ENCODE data around the gene TM9SF1. TPM values are rescaled to one million over a fixed set of nuclear protein-coding genes. Genes with fewer than 3 reads are reported as not detected.

Gene TM9SF1
- total RNA-seq, 3 donors from 2014 or later (not counting 1 experiment from before 2014, with no cell fraction given), result 15.2 to 32.1 (median 28.7) TPM

GRCh38 chr14:24146978-24147760 lies 48.1 kb downstream of the TM9SF1 start, which contains the start of gene RNF31:
RNF31 (plus strand) TSS chr14:24147498; CDS start chr14:24147699, 201 bp downstream.
- no peaks in the 10 kb centered on the region for H3K9me3 ChIP-seq (ENCODE audit: control insufficient read depth, insufficient read depth, low read length)
- H3K4me3 ChIP-seq (ENCODE audit: low read length), result peak within 1 kb of the TSS; percentile 91
- Mint-ChIP-seq H3K4me1 (peaks cover 53 to 73% of the 10 kb centered on the region in 2 donors), H3K36me3 (peaks cover 7% of the 10 kb centered on the region), H3K27ac (peak within 1 kb of the TSS; percentile 94), H3K4me3 (peak within 1 kb of the TSS; percentile 97), H3K27me3 (ENCODE audit: low read depth in 2 of 2) (no peaks in the 10 kb centered on the region), H3K9me3 (no peaks in the 10 kb centered on the region)
- peaks cover 29% of the 10 kb centered on the region for H3K4me1 ChIP-seq (ENCODE audit: control insufficient read depth, insufficient read depth, low read length)
- WGBS (ENCODE audit: insufficient coverage), result under 1% methylated on average over 57 of the region's 57 CpGs
- TF ChIP-seq CTCF (IDR thresholded peaks at IDR 0.05), result no peak
- peaks cover 49% of the 10 kb centered on the region for H3K36me3 ChIP-seq (ENCODE audit: control insufficient read depth, insufficient read depth, low read length)
- peak; percentile 86 to 95 (median 86) for ATAC-seq
- H3K27ac ChIP-seq (ENCODE audit: low read length), result peak within 1 kb of the TSS; percentile 88
- peak; percentile 95 to 99 for DNase-seq
- no peaks in the 10 kb centered on the region for H3K27me3 ChIP-seq (ENCODE audit: control insufficient read depth, insufficient read depth, low read length)
- intact Hi-C loops (cut with micrococcal nuclease), result loop anchor here (1.0 to 2.0 kb wide), 6 partner anchors 11 to 124 kb away; partner anchors contain the start of genes CHMP4A, DCAF11, IPO4 and IRF9

- Histone ChIP-seq H3K27ac (ENCODE audit: low read length) (peak within 1 kb of the TSS; percentile 88), H3K27me3 (ENCODE audit: control insufficient read depth, insufficient read depth, low read length) (no peaks in the 10 kb centered on the region), H3K9me3 (ENCODE audit: control insufficient read depth, insufficient read depth, low read length) (no peaks in the 10 kb centered on the region), H3K4me3 (ENCODE audit: low read length) (peak within 1 kb of the TSS; percentile 91), H3K4me1 (ENCODE audit: control insufficient read depth, insufficient read depth, low read length) (peaks cover 34% of the 10 kb centered on the region), H3K36me3 (ENCODE audit: control insufficient read depth, insufficient read depth, low read length) (peaks cover 43% of the 10 kb centered on the region)
- H3K27me3 Mint-ChIP-seq (ENCODE audit: low read depth in 2 of 2), result no peaks in the 10 kb centered on the region
- H3K4me1 Mint-ChIP-seq, result peaks cover 59 to 80% of the 10 kb centered on the region in 2 donors
- peak; percentile 66 to 80 (median 70) for ATAC-seq
- H3K9me3 Mint-ChIP-seq, result no peaks in the 10 kb centered on the region
- no peak for TF ChIP-seq CTCF (IDR thresholded peaks at IDR 0.05)
- H3K36me3 Mint-ChIP-seq, result peaks cover 7% of the 10 kb centered on the region
- DNase-seq, result peak; percentile 82 to 92
- WGBS (ENCODE audit: insufficient coverage), result 0% methylated on average over 20 of the region's 25 CpGs
- H3K4me3 Mint-ChIP-seq, result peak within 1 kb of the TSS; percentile 97
- intact Hi-C loops (cut with micrococcal nuclease), result loop anchor here (1.0 to 2.0 kb wide), 3 partner anchors 15 to 66 kb away; partner anchors contain the start of genes CHMP4A, IPO4 and IRF9
- H3K27ac Mint-ChIP-seq, result peak within 1 kb of the TSS; percentile 94
Measured at GRCh38 chr14:24146453-24146977, 48.7 kb downstream of the TM9SF1 start, which contains the start of gene PSME2. PSME2 (minus strand) TSS chr14:24146610; CDS start chr14:24146581, 29 bp downstream.

- Histone ChIP-seq H3K9me3 (ENCODE audit: control insufficient read depth, insufficient read depth, low read length) (no peaks in the 10 kb centered on the region), H3K4me3 (ENCODE audit: low read length) (peak overlapping the region; percentile 91), H3K27me3 (ENCODE audit: control insufficient read depth, insufficient read depth, low read length) (no peaks in the 10 kb centered on the region), H3K4me1 (ENCODE audit: control insufficient read depth, insufficient read depth, low read length) (peaks cover 36% of the 10 kb centered on the region), H3K36me3 (ENCODE audit: control insufficient read depth, insufficient read depth, low read length) (peaks cover 36% of the 10 kb centered on the region), H3K27ac (ENCODE audit: low read length) (peak overlapping the region; percentile 88)
- H3K36me3 Mint-ChIP-seq, result peaks cover 7% of the 10 kb centered on the region
- no peak for TF ChIP-seq CTCF (IDR thresholded peaks at IDR 0.05)
- peak overlapping the region; percentile 97 for H3K4me3 Mint-ChIP-seq
- no peak for ATAC-seq
- H3K4me1 Mint-ChIP-seq, result peaks cover 58 to 82% of the 10 kb centered on the region in 2 donors
- intact Hi-C loops (cut with micrococcal nuclease), result loop anchor here (1.0 to 2.0 kb wide), 3 partner anchors 15 to 67 kb away; partner anchors contain the start of genes CHMP4A, IPO4 and IRF9
- DNase-seq, result no peak
- H3K9me3 Mint-ChIP-seq, result no peaks in the 10 kb centered on the region
- 6% methylated on average over 8 of the region's 9 CpGs for WGBS (ENCODE audit: insufficient coverage)
- peak overlapping the region; percentile 94 for H3K27ac Mint-ChIP-seq
- no peaks in the 10 kb centered on the region for H3K27me3 Mint-ChIP-seq (ENCODE audit: low read depth in 2 of 2)
Measured at GRCh38 chr14:24145690-24146452, 49.4 kb downstream of the TM9SF1 start.

Measured in natural killer cell (primary cell).